Naive thymus-derived CD8-positive, alpha-beta T cell (primary cell): ENCODE data around the gene ENO1. TPM values are rescaled to one million over a fixed set of nuclear protein-coding genes. Genes with fewer than 3 reads are reported as not detected.
"Not testable (repeated sequence)": the region's sequence is repeated elsewhere in the genome, so short reads cannot be mapped to it uniquely, and the experiment has no call there.

Experiments used
- ATAC-seq, 2 donors: fragments of 150-1000 bp; cut with Tn5 transposase in 1 of 2; sonication (Bioruptor Pico), chemical (Tn5 transposase) in 1 of 2; 1 replicate in 1 of 2; 2 replicates in 1 of 2; pipeline ENCODE4 v1.10.0; 2021; ENCODE audit warnings: mild to moderate bottlenecking in 2 of 2, moderate library complexity in 2 of 2
- POLR2A ChIA-PET: fragments of 350-600 bp; sonication (Branson Sonifier 250); formaldehyde crosslinking; loops from one replicate; lab custom pipeline; 2021; ENCODE audit warnings: antibody characterized with exemption; lab: Charles Lee
- DNase-seq, 10 donors: peaks; one replicate each; pipeline versions ENCODE4 v3.0.0 to v3.0.0-alpha.2; 2020 to 2022
- H3K27ac Mint-ChIP-seq, 10 donors: one replicate each; pipeline ENCODE4 v1.8.0; 2020 to 2022; ENCODE audit warnings: mild to moderate bottlenecking in 10 of 10, mixed read lengths in 10 of 10, moderate library complexity in 4 of 10, inconsistent platforms in 1 of 10
- H3K27me3 Mint-ChIP-seq, 5 donors: one replicate each; pipeline ENCODE4 v1.8.0; 2021 to 2022; ENCODE audit warnings: mixed read lengths in 5 of 5
- H3K36me3 Mint-ChIP-seq, 3 donors: one replicate each; pipeline ENCODE4 v1.8.0; 2020 to 2022; ENCODE audit warnings: mixed read lengths in 3 of 3, mild to moderate bottlenecking in 2 of 3, inconsistent platforms in 1 of 3
- H3K4me1 Mint-ChIP-seq, 4 donors: one replicate each; pipeline ENCODE4 v1.8.0; 2021 to 2022; ENCODE audit warnings: mixed read lengths in 4 of 4
- H3K4me3 Mint-ChIP-seq, 10 donors: one replicate each; pipeline ENCODE4 v1.8.0; 2020 to 2022; ENCODE audit warnings: mild to moderate bottlenecking in 10 of 10, mixed read lengths in 10 of 10, moderate library complexity in 6 of 10, inconsistent platforms in 1 of 10
- H3K9me3 Mint-ChIP-seq, 9 donors: one replicate each; pipeline ENCODE4 v1.8.0; 2020 to 2022; ENCODE audit warnings: mixed read lengths in 9 of 9, mild to moderate bottlenecking in 3 of 9, inconsistent platforms in 1 of 9, moderate library complexity in 1 of 9
- polyA plus RNA-seq, 3 donors: library from polyadenylated mRNA; unstranded; fragments of 300-500 nt; fragmentation: Illumina TruSeq; gene quantifications; one replicate each; pipeline ENCODE4 v1.2.3, GENCODE V29; 2021
- total RNA-seq, 8 experiments: library from RNA in 2 of 8; stranded (reverse) in 2 of 8; gene quantifications; one replicate each; pipeline ENCODE4 v1.2.3 and lab custom pipeline; 2021 to 2026

Gene ENO1
- total RNA-seq (100 to 1,000 TPM; 225 to 228 TPM), polyA plus RNA-seq (1,000 to 10,000 TPM in 2 of 3 donors, 100 to 1,000 TPM in 1; 873 to 1,190 (median 1,047) TPM), total RNA-seq (lab: John Stamatoyannopoulos, UW) (285 to 4,660 (median 719) reads per million in 6 experiments)

- DNase-seq (no peak), ATAC-seq (no peak)
- POLR2A ChIA-PET: interaction anchor here (0.7 to 2.9 kb wide), 31 partner anchors 9 to 454 kb away, joined by 3 to 27 read pairs (median 6); partner anchors contain the start of genes CA6 and RERE
- H3K27me3 Mint-ChIP-seq: no peaks in the 10 kb centered on the region
- peak within 1 kb of the TSS; percentile 87 to 98 (median 96) for H3K27ac Mint-ChIP-seq
- H3K4me3 Mint-ChIP-seq: peak within 1 kb of the TSS; percentile 89 to 97 (median 94)
- peaks cover 0 to 33% (median 12%) of the 10 kb centered on the region in 3 donors for H3K36me3 Mint-ChIP-seq
- no peaks in the 10 kb centered on the region for H3K9me3 Mint-ChIP-seq
- H3K4me1 Mint-ChIP-seq: peaks cover 12 to 52% (median 49%) of the 10 kb centered on the region in 4 donors
Observed at GRCh38 chr1:8878448-8878697, at the start of gene ENO1. ENO1 (minus strand) TSS chr1:8878686; CDS start chr1:8874908, 3,778 bp downstream.

- Mint-ChIP-seq H3K27ac (no peak overlapping the region), H3K36me3 (peaks cover 8 to 13% (median 10%) of the 10 kb centered on the region in 3 donors), H3K9me3 (peaks cover 0 to 4% (median 0%) of the 10 kb centered on the region in 9 donors), H3K4me3 (no peak overlapping the region), H3K27me3 (no peaks in the 10 kb centered on the region), H3K4me1 (peaks cover 6 to 36% (median 20%) of the 10 kb centered on the region in 4 donors)
- ATAC-seq (peak; percentile 66 to 76), DNase-seq (peak in 9 of 10 donors; percentile 31 to 88 (median 67))
- POLR2A ChIA-PET: interaction anchor here (0.7 to 44.1 kb wide), 12 partner anchors 1 to 789 kb away, joined by 3 to 1378 read pairs (median 10); partner anchors contain the start of genes CA6 and ENO1
Observed at GRCh38 chr1:8926707-8927694, 48.5 kb upstream of the ENO1 start.

GRCh38 chr1:8925960-8926359 lies 47.5 kb upstream of the ENO1 start:
- peak in 1 of 2 donors; percentile 6 for ATAC-seq
- no peaks in the 10 kb centered on the region for H3K27me3 Mint-ChIP-seq
- peaks cover 0 to 8% (median 0%) of the 10 kb centered on the region in 9 donors for H3K9me3 Mint-ChIP-seq
- no peak for DNase-seq
- H3K4me1 Mint-ChIP-seq: peaks cover 14 to 42% (median 24%) of the 10 kb centered on the region in 4 donors
- no peak overlapping the region for H3K4me3 Mint-ChIP-seq
- POLR2A ChIA-PET: interaction anchor here (1.0 to 44.1 kb wide), 11 partner anchors 2 to 790 kb away, joined by 3 to 1378 read pairs (median 8); partner anchors contain the start of genes CA6 and ENO1
- no peak overlapping the region for H3K27ac Mint-ChIP-seq
- peaks cover 18 to 22% (median 19%) of the 10 kb centered on the region in 3 donors for H3K36me3 Mint-ChIP-seq

GRCh38 chr1:8925406-8925805 lies 46.9 kb upstream of the ENO1 start:
- H3K4me3 Mint-ChIP-seq: no peak overlapping the region
- H3K4me1 Mint-ChIP-seq: peaks cover 16 to 44% (median 28%) of the 10 kb centered on the region in 4 donors
- peaks cover 20 to 26% (median 21%) of the 10 kb centered on the region in 3 donors for H3K36me3 Mint-ChIP-seq
- DNase-seq (no peak), ATAC-seq (no peak)
- H3K27me3 Mint-ChIP-seq: no peaks in the 10 kb centered on the region
- H3K9me3 Mint-ChIP-seq: peaks cover 0 to 10% (median 0%) of the 10 kb centered on the region in 9 donors
- POLR2A ChIA-PET: interaction anchor here (1.0 to 44.1 kb wide), 10 partner anchors 2 to 791 kb away, joined by 3 to 1378 read pairs (median 17); partner anchors contain the start of genes CA6 and ENO1
- H3K27ac Mint-ChIP-seq: no peak overlapping the region

- H3K9me3 Mint-ChIP-seq: peaks cover 0 to 10% (median 0%) of the 10 kb centered on the region in 9 donors
- H3K27ac Mint-ChIP-seq: no peak overlapping the region
- peak in 1 of 10 donors; percentile 60 for DNase-seq
- H3K27me3 Mint-ChIP-seq: no peaks in the 10 kb centered on the region
- H3K36me3 Mint-ChIP-seq: peaks cover 25 to 39% (median 27%) of the 10 kb centered on the region in 3 donors
- ATAC-seq: no peak
- H3K4me3 Mint-ChIP-seq: no peak overlapping the region
- H3K4me1 Mint-ChIP-seq: peaks cover 22 to 47% (median 31%) of the 10 kb centered on the region in 4 donors
- POLR2A ChIA-PET: interaction anchor here (1.9 to 44.1 kb wide), 6 partner anchors 5 to 81 kb away, joined by 11 to 1378 read pairs (median 658); partner anchors contain the start of genes CA6 and ENO1
Observed at GRCh38 chr1:8922962-8923361, 44.5 kb upstream of the ENO1 start.

GRCh38 chr1:8917536-8917935 lies 39.0 kb upstream of the ENO1 start:
- not testable (repeated sequence) for ATAC-seq, H3K27me3 Mint-ChIP-seq, DNase-seq, H3K9me3 Mint-ChIP-seq
- peaks cover 23 to 80% (median 26%) of the 10 kb centered on the region in 3 donors for H3K36me3 Mint-ChIP-seq
- POLR2A ChIA-PET: interaction anchor here (0.6 to 44.1 kb wide), 9 partner anchors 23 to 721 kb away, joined by 3 to 1378 read pairs (median 15); partner anchors contain the start of genes CA6 and ENO1
- H3K4me1 Mint-ChIP-seq: peaks cover 26 to 76% (median 59%) of the 10 kb centered on the region in 4 donors
- H3K27ac Mint-ChIP-seq: peak overlapping the region in 9 of 10 donors; percentile 83 to 98 (median 95)
- peak overlapping the region in 5 of 10 donors; percentile 41 to 87 (median 84) for H3K4me3 Mint-ChIP-seq

GRCh38 chr1:8915446-8915845 lies 37.0 kb upstream of the ENO1 start:
- Mint-ChIP-seq H3K36me3 (peaks cover 4 to 63% (median 11%) of the 10 kb centered on the region in 3 donors), H3K4me3 (peak overlapping the region in 5 of 10 donors; percentile 30 to 60 (median 35)), H3K9me3 (peaks cover 0 to 3% (median 0%) of the 10 kb centered on the region in 9 donors), H3K27ac (peak overlapping the region in 9 of 10 donors; percentile 29 to 81 (median 76)), H3K27me3 (no peaks in the 10 kb centered on the region), H3K4me1 (peaks cover 11 to 58% (median 46%) of the 10 kb centered on the region in 4 donors)
- DNase-seq: no peak
- POLR2A ChIA-PET: interaction anchor here (1.0 to 44.1 kb wide), 7 partner anchors 9 to 90 kb away, joined by 3 to 1378 read pairs (median 16); partner anchors contain the start of genes CA6 and ENO1
- no peak for ATAC-seq

GRCh38 chr1:8914466-8914865 lies 36.0 kb upstream of the ENO1 start:
- H3K9me3 Mint-ChIP-seq: peaks cover 0 to 3% (median 0%) of the 10 kb centered on the region in 9 donors
- ATAC-seq (no peak), DNase-seq (no peak)
- H3K4me3 Mint-ChIP-seq: peak overlapping the region in 3 of 10 donors; percentile 7 to 41 (median 8)
- peaks cover 4 to 54% (median 13%) of the 10 kb centered on the region in 3 donors for H3K36me3 Mint-ChIP-seq
- POLR2A ChIA-PET: interaction anchor here (0.6 to 44.1 kb wide), 9 partner anchors 8 to 762 kb away, joined by 3 to 1378 read pairs (median 13); partner anchors contain the start of genes CA6 and ENO1
- peak overlapping the region; percentile 24 to 81 (median 78) for H3K27ac Mint-ChIP-seq
- H3K27me3 Mint-ChIP-seq: no peaks in the 10 kb centered on the region
- H3K4me1 Mint-ChIP-seq: peaks cover 16 to 48% (median 40%) of the 10 kb centered on the region in 4 donors

GRCh38 chr1:8913457-8913856 lies 35.0 kb upstream of the ENO1 start:
- peaks cover 4 to 49% (median 13%) of the 10 kb centered on the region in 3 donors for H3K36me3 Mint-ChIP-seq
- peaks cover 0 to 3% (median 0%) of the 10 kb centered on the region in 9 donors for H3K9me3 Mint-ChIP-seq
- no peak for DNase-seq
- peak overlapping the region in 7 of 10 donors; percentile 7 to 75 (median 60) for H3K27ac Mint-ChIP-seq
- H3K4me1 Mint-ChIP-seq: peaks cover 16 to 47% (median 38%) of the 10 kb centered on the region in 4 donors
- POLR2A ChIA-PET: interaction anchor here (0.5 to 44.1 kb wide), 7 partner anchors 9 to 91 kb away, joined by 3 to 1378 read pairs (median 13); partner anchors contain the start of genes CA6 and ENO1
- H3K27me3 Mint-ChIP-seq: no peaks in the 10 kb centered on the region
- no peak for ATAC-seq
- H3K4me3 Mint-ChIP-seq: peak overlapping the region in 2 of 10 donors; percentile 26 to 31

- peaks cover 0 to 3% (median 0%) of the 10 kb centered on the region in 9 donors for H3K9me3 Mint-ChIP-seq
- DNase-seq: no peak
- POLR2A ChIA-PET: interaction anchor here (2.0 to 44.1 kb wide), 6 partner anchors 8 to 93 kb away, joined by 8 to 1378 read pairs (median 10); partner anchors contain the start of genes CA6 and ENO1
- ATAC-seq: peak in 1 of 2 donors; percentile 16
- H3K27me3 Mint-ChIP-seq: no peaks in the 10 kb centered on the region
- peak overlapping the region in 6 of 10 donors; percentile 53 to 91 (median 73) for H3K27ac Mint-ChIP-seq
- H3K36me3 Mint-ChIP-seq: peaks cover 4 to 49% (median 14%) of the 10 kb centered on the region in 3 donors
- peak overlapping the region in 2 of 10 donors; percentile 8 to 23 for H3K4me3 Mint-ChIP-seq
- peaks cover 22 to 47% (median 39%) of the 10 kb centered on the region in 4 donors for H3K4me1 Mint-ChIP-seq
Observed at GRCh38 chr1:8911416-8912309, 33.2 kb upstream of the ENO1 start.
